Erythroblast (primary cell): ENCODE measurements around the gene SHLD1.
"Not testable (repeated sequence)": the region's sequence is repeated elsewhere in the genome, so short reads cannot be mapped to it uniquely, and the experiment has no call there.

Experiments used
- DNase-seq, 2 experiments: peaks; one replicate each; lab custom pipeline; 2025; lab: John Stamatoyannopoulos, UW
- GATA1 ChIP-seq: IDR thresholded peaks from 2 replicates; pipeline ENCODE4 v1.6.1; 2011; ENCODE audit warnings: low read depth, mild to moderate bottlenecking, control low read depth, low read length, moderate library complexity
- POLR2A ChIP-seq: IDR thresholded peaks from 2 replicates; pipeline ENCODE4 v1.6.1; 2011; ENCODE audit warnings: mild to moderate bottlenecking, low read length

Gene SHLD1, protein sequence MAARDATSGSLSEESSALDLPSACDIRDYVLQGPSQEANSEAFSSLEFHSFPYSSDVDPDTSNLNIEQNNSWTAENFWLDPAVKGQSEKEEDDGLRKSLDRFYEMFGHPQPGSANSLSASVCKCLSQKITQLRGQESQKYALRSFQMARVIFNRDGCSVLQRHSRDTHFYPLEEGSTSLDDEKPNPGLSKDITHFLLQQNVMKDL

GRCh38 chr20:5749952-5750779 lies at the start of gene SHLD1:
TSS of gene SHLD1 (plus strand) at chr20:5750401. CDS start at chr20:5772866, 22,465 bp downstream.
- DNase-seq = peak; percentile 91 to 92
- TF ChIP-seq POLR2A = peak; percentile 39
- no peak for TF ChIP-seq GATA1

DNA sequence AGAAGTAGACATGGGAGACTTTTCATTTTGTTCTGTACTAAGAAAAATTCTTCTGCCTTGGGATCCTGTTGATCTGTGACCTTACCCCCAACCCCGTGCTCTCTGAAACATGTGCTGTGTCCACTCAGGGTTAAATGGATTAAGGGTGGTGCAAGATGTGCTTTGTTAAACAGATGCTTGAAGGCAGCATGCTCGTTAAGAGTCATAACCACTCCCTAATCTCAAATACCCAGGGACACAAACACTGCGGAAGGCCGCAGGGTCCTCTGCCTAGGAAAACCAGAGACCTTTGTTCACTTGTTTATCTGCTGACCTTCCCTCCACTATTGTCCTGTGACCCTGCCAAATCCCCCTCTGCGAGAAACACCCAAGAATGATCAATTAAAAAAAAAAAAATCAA lies 47.9 kb upstream of the SHLD1 start:
- DNase-seq = not testable (repeated sequence)

DNA sequence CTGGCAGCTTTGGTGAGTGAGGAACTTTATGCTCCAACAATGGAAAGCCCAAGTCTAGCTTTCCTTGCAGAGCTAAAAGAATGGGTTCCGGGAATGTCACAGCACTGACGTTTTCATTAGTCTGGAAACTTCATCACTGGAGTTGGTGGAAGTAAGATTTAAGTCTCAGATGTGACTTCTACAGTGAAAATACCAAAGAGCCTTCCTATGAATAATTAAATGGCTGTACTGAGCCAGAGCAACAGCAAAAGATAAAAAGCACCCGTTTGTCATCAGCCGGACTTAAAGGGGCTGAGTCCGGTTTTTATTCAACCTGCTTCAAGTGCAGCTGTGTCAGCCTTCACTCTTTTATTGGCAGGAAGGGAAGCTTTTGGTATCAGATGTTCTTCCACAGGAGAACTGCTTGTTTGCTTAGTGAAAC lies 46.5 kb upstream of the SHLD1 start:
- DNase-seq = no peak

DNA sequence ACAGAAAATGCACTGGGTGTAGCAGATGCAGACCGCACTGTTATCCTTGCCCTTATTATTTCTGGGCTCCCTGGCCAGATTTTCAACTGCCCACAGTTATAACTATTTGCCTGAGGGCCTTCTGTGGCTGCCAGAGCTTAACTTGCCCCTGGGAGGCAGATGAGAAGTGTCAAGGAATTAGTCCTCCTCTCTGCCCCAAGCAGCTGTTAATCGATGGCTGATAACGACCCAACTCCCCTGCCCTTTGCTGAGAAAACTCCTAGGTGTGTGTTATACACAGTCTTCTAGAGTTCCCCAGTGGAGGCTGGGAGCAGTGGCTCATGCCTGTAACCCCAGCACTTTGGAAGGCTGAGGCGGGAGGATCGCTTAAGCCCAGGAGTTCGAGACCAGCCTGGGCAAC lies 44.4 kb upstream of the SHLD1 start:
- no peak for DNase-seq
- TF ChIP-seq GATA1 (no peak), POLR2A (no peak)

More for the DNA sequence above, 46.5 kb upstream of the SHLD1 start:
- no peak for TF ChIP-seq GATA1
- TF ChIP-seq POLR2A = no peak

DNA sequence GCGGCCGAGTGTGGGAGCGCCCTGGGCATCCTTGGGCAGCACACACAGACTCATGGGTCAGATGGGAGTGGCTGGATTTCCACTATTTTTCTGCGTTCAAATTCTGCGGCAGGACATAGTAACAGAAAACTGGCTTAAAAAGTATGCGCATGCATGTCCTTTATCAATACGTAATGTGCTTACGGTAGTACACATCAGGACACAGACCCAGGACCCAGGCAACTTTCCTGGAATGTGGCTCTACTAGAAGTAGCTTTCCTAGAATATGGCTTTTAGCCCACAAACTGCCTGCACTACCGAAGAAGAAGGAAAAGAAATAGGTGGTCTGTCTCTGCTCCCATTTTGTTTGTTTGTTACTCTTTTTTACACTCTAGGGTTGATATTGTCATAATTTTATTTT lies 43.4 kb upstream of the SHLD1 start:
- no peak for DNase-seq
- TF ChIP-seq GATA1 (no peak), POLR2A (no peak)

DNA sequence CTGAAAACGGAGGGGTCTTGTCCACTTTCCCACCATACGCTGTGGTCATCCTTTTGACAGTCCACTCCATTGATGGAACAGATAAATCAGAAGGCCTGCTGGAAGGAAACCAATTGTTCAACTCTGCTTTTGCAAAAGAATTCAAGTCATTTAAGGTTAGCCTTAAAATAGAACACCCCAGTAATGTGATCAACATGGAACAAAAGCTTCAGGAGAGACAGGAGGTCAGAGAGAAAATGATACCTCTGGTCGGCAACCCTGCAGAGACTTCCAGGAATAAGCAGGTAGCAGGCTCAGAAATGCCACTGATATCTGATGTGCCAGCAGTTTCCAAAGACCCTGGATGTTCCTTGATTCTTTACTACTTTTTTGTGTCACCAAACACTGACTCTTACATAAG lies 39.6 kb upstream of the SHLD1 start:
- DNase-seq = no peak
- TF ChIP-seq POLR2A (no peak), GATA1 (no peak)

GRCh38 chr20:5714261-5715041 lies 35.8 kb upstream of the SHLD1 start:
- TF ChIP-seq GATA1 = no peak
- no peak for TF ChIP-seq POLR2A
- DNase-seq = peak in 1 of 2 experiments; percentile 27

DNA sequence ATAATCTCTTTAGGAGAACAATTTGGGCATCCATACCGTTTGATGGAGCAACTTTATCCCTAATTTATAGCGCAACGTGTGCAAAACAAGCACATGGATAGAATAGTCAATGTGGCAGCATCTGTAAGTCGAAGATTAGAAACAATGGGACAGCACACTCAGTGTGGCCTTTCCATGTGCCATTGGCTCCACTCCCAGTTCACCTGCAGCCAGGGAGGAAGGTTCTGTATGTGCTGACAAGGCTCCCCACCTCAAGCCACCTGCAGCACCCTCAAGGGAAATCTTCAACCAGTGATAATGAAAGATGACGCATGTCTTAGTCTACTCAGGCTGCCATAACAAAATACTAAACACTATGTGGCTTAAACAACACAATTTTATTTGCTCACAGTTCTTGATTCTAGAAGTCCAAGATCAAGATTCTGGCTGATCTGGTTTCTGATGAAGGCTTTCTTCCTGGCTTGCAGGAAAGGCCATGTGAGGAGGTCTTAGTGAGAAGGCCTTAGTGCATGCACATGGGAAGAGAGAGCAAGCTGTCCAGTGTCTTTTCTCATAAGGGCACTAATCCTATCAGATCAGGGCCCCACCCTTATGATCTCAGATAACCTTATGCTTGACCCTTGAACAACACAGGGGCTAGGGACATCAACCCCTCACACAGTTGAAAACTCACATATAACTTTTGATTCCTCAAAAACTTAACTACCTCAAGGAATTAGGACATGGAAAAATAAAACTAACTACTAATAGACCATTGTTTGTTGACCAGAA lies 34.9 kb upstream of the SHLD1 start:
- DNase-seq = no peak
- no peak for TF ChIP-seq GATA1
- no peak for TF ChIP-seq POLR2A

- DNase-seq = no peak
- TF ChIP-seq POLR2A = no peak
- no peak for TF ChIP-seq GATA1
Measured at GRCh38 chr20:5716953-5717352, 33.2 kb upstream of the SHLD1 start.

DNA sequence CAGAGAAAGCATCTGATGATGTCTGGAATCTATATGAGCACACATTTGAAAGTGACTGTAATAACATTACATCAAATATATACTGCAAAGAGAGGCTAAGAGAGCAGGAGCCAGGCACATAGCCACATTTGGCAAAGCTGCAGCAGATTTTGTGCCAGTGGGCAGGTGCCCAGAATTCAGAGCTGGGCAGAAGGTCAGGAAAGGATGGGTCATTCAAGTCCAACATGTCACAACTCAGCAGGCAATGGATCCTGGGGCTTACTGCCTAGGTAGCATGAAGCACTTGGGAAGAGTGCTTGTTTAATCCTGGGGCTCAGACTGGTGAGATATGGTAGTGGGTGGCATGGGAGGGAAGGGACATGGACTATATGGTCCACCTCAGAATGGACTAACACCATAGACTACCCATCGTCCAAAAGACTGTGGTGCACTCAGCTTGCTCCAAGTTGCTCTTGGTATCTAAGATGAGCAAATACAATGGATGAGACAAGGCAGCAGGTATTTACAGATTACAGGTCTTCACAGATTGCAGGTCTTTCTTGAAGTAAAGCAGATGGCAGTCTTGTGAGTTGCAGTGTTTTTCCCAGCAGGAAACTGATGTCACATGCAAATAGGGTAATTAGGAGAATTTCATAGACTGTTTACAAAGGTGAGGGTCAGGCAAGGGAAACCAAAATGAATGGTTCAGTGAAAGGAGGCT lies 31.2 kb upstream of the SHLD1 start:
- peak in 1 of 2 experiments; percentile 40 for DNase-seq
- TF ChIP-seq GATA1 (no peak), POLR2A (no peak)

- TF ChIP-seq POLR2A (peak; percentile 15), GATA1 (no peak)
- DNase-seq = peak; percentile 81 to 84
Measured at GRCh38 chr20:5719861-5720403, 30.3 kb upstream of the SHLD1 start.

GRCh38 chr20:5720696-5721095 lies 29.5 kb upstream of the SHLD1 start:
- DNase-seq = no peak
- TF ChIP-seq GATA1 (no peak), POLR2A (no peak)

- not testable (repeated sequence) for DNase-seq
Measured at GRCh38 chr20:5721356-5721755, 28.8 kb upstream of the SHLD1 start.
